ENCODE measurements around the gene TOB1. TPM values are rescaled to one million over a fixed set of nuclear protein-coding genes. Genes with fewer than 3 reads are reported as not detected.

The TOB1 gene
- total RNA-seq, 4 donors from 2014 or later: 26.7 to 34.4 (median 31.0) TPM

- no peaks in the 10 kb centered on the region for H3K27me3 ChIP-seq
- DNase-seq (ENCODE audit: extremely low spot score): no peak
- peaks cover 27 to 51% (median 49%) of the 10 kb centered on the region in 4 donors for H3K4me1 ChIP-seq
- H3K27ac ChIP-seq (replicated peaks in 1 of 4): peak overlapping the region; percentile 89 to 98 (median 95)
- TF ChIP-seq POLR2AphosphoS5 (IDR thresholded peaks at IDR 0.05) (peak in 1 of 2 donors; percentile 51), CTCF (IDR thresholded peaks at IDR 0.05) (no peak), EP300 (IDR thresholded peaks at IDR 0.05) (no peak)
- 58% methylated on average over 9 of the region's 9 CpGs for WGBS
- no peak overlapping the region for H3K4me3 ChIP-seq
- no peaks in the 10 kb centered on the region for H3K9me3 ChIP-seq
- intact Hi-C loops (cut with DNase I): no loop called here
- no peaks in the 10 kb centered on the region for H3K36me3 ChIP-seq
Observed at GRCh38 chr17:50902372-50903353, 36.5 kb upstream of the TOB1 start.

GRCh38 chr17:50900383-50900892 is 34.3 kb upstream of the TOB1 start:
- no peaks in the 10 kb centered on the region for H3K36me3 ChIP-seq
- intact Hi-C loops (cut with DNase I): no loop called here
- peaks cover 20 to 37% (median 35%) of the 10 kb centered on the region in 4 donors for H3K4me1 ChIP-seq
- DNase-seq (ENCODE audit: extremely low spot score): no peak
- H3K4me3 ChIP-seq: no peak overlapping the region
- H3K27me3 ChIP-seq: no peaks in the 10 kb centered on the region
- 85% methylated on average over 7 of the region's 7 CpGs for WGBS
- H3K27ac ChIP-seq (replicated peaks in 1 of 4): no peak overlapping the region
- no peaks in the 10 kb centered on the region for H3K9me3 ChIP-seq
- TF ChIP-seq CTCF (IDR thresholded peaks at IDR 0.05) (no peak), POLR2A (IDR thresholded peaks at IDR 0.05; ENCODE audit: low read depth) (no peak), POLR2AphosphoS5 (IDR thresholded peaks at IDR 0.05) (no peak), EP300 (IDR thresholded peaks at IDR 0.05) (no peak)

GRCh38 chr17:50899559-50900319 is 33.6 kb upstream of the TOB1 start:
- H3K36me3 ChIP-seq: no peaks in the 10 kb centered on the region
- no peaks in the 10 kb centered on the region for H3K9me3 ChIP-seq
- intact Hi-C loops (cut with DNase I): no loop called here
- WGBS: 88% methylated on average over 17 of the region's 17 CpGs
- H3K27me3 ChIP-seq: no peaks in the 10 kb centered on the region
- no peak overlapping the region for H3K4me3 ChIP-seq
- no peak for TF ChIP-seq EP300 (IDR thresholded peaks at IDR 0.05)
- no peak for TF ChIP-seq CTCF (IDR thresholded peaks at IDR 0.05)
- no peak for TF ChIP-seq POLR2A (IDR thresholded peaks at IDR 0.05; ENCODE audit: low read depth)
- TF ChIP-seq POLR2AphosphoS5 (IDR thresholded peaks at IDR 0.05): no peak
- H3K4me1 ChIP-seq: peaks cover 13 to 30% (median 28%) of the 10 kb centered on the region in 4 donors
- DNase-seq (ENCODE audit: extremely low spot score): no peak
- H3K27ac ChIP-seq (replicated peaks in 1 of 4): no peak overlapping the region

GRCh38 chr17:50899005-50899460 is 32.9 kb upstream of the TOB1 start:
- 97% methylated on average over 6 of the region's 6 CpGs for WGBS
- Histone ChIP-seq H3K4me3 (no peak overlapping the region), H3K9me3 (no peaks in the 10 kb centered on the region), H3K36me3 (no peaks in the 10 kb centered on the region), H3K4me1 (peaks cover 6 to 23% (median 21%) of the 10 kb centered on the region in 4 donors), H3K27ac (replicated peaks in 1 of 4) (no peak overlapping the region), H3K27me3 (no peaks in the 10 kb centered on the region)
- TF ChIP-seq EP300 (IDR thresholded peaks at IDR 0.05) (no peak), CTCF (IDR thresholded peaks at IDR 0.05) (no peak), POLR2AphosphoS5 (IDR thresholded peaks at IDR 0.05) (no peak), POLR2A (IDR thresholded peaks at IDR 0.05; ENCODE audit: low read depth) (no peak)
- no peak for DNase-seq (ENCODE audit: extremely low spot score)
- intact Hi-C loops (cut with DNase I): no loop called here
